GM19467 (cell line): ENCODE data around the gene SLC25A29.
"Not testable (repeated sequence)": the region's sequence is repeated elsewhere in the genome, so short reads cannot be mapped to it uniquely, and the experiment has no call there.

Experiments
- ATAC-seq: cut with Tn5 transposase; IDR thresholded peaks from one replicate; pipeline ENCODE4 v1.9.1; 2021; ENCODE audit warnings: mild to moderate bottlenecking, moderate library complexity; ENCODE audit not compliant: unreplicated experiment

Gene SLC25A29

GRCh38 chr14:100295376-100296105 is 10.7 kb downstream of the SLC25A29 start:
- ATAC-seq: no peak

GRCh38 chr14:100294963-100295330 is 11.3 kb downstream of the SLC25A29 start:
- ATAC-seq: no peak

- no peak for ATAC-seq
These were observed 11.9 kb downstream of the SLC25A29 start for GRCh38 chr14:100294213-100294962.

GRCh38 chr14:100293497-100294212 is 12.6 kb downstream of the SLC25A29 start:
- ATAC-seq: no peak

DNA sequence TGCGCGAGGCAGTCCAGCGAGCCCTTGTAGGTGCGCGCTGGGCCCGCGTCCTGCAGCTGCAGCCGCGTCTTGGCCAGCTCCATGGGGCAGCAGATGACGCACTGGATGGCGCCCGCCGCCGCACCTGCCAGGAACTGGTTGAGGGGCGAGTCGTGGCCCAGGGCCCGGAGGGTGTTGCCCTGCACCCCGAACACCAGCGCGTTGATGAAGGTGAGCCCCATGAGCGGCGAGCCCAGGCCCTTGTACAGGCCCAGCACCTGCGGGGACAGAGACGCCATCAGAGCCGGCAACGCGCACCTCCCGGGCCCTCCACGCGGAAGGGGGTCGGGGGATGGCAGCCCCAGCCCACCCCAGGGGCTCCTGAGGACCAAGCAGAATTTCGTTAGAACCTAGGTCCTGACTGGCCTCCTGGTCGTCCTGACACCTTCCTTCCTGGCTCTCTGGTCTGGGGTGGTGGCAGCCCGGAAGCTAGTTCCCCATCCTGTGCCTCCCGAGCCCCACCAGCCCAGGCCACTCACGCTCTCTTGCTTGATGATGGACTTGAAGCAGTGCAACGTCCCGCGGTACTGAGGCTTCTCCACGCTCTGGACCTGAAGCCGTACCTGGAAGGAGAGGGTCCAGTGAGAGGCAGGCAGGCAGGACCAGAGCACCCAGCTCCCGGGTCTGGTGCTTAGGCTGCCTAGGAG is 13.3 kb downstream of the SLC25A29 start:
- no peak for ATAC-seq

- ATAC-seq: no peak
These were observed 13.9 kb downstream of the SLC25A29 start for GRCh38 chr14:100292301-100292775.

DNA sequence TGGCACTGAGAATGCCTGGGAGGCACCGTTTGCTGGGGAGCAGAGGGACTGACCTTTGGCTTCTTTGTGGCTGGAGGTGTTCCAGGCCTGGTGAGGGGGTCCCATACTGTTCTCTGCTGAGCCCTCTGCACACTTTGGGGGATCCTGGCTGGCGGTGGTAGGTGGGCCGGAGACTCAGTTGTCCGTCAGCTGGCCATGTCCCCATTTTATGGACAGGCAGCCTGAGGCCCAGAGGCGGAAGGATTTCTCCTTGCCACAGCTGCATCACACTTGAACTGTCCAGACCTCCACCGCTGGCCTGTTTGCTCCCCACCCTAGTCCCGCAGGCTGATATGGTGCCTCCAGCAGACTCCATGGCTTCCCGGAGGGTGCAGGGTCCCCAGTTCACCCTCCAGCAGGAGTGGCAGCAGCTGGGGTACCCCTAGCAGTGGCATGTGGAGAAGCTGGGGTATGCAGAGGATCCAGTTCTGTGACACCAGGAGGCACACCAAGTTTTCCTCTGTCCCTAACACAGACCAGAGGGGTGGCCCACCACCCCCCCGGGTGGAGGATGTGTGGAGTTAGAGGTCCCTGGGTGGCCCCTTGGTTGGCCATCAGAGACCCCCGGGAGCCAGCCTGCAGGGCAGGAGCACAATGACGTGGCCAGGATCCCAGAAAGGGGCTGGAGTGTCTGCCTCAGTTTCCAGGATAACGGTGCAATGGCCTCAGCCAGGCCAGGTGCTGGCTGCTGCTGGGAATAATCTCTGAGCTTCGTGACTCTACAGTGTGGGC is 14.8 kb downstream of the SLC25A29 start:
- no peak for ATAC-seq

DNA sequence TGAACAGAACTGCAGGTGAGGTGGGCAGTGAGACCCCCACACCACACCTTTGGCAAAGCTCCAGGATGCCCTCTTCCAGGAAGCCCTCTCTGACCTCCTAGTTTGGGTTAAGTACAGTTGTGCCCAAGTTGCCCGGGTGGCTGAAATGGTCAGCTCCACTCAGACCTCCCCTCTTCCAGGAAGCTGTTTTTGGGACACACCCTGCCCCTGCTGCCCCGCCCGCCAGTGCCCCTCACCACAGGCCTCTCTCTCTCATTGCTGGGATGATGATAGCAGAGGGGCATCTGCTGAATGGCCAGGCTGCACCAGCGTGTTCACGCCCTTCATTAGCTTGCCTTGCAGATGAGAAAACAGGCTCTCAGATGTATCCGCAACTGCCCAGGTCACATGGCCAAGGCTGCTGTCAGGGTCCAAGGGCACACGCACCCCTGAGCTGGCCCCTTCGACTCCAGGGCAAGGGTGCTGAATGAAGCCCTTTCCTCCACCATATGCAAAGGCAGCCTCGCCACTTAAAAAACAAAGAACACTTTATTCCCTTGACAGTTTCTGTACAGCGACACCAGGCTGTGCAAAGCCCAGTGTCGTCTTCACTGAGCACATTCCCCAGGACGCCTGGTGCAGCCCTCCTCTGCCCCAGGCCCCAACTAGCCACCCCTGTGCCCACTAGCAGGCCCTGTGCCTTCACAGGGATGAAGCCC is 15.5 kb downstream of the SLC25A29 start:
- no peak for ATAC-seq

- ATAC-seq: no peak
These were observed 16.2 kb downstream of the SLC25A29 start for GRCh38 chr14:100289916-100290606.

DNA sequence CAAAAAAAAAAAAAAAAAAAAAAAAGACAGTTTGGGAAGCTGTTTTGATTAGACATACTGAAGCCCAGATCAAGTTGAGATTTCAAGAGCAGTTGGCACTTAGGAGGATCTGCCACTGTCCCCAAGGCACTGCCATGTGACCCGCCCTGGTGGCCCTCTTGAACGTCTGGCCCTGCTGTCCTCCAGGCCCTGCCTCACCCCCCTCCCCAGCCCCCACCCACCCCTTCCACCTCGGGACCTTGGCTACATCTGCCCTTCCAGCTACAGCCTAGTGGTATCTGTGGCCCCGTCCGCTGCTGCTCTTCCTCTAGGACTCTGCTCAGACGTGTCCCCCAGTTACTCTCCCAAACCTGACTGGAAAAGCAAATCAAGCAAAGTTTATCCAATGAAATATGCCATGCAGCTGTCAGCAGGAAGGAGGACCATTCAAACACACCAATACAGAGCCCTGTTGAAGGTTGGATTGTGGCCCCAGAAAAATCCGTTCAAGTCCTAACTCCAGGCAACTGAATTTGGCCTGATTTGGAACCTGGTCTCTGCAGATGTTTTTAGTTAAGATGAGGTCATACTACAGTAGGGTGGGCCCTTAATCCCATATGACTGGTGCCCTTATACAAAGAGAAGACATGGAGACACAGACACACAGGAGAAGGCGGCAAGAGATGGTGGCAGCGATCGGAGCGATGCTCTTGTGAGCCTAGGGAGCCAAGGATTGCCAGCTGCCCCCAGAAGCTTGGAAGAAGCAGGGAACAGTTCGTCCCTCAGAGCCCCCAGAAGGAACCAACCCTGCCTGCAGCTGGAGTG is 17.7 kb downstream of the SLC25A29 start:
- no peak for ATAC-seq

- ATAC-seq: not testable (repeated sequence)
These were observed 18.3 kb downstream of the SLC25A29 start for GRCh38 chr14:100287998-100288295.

DNA sequence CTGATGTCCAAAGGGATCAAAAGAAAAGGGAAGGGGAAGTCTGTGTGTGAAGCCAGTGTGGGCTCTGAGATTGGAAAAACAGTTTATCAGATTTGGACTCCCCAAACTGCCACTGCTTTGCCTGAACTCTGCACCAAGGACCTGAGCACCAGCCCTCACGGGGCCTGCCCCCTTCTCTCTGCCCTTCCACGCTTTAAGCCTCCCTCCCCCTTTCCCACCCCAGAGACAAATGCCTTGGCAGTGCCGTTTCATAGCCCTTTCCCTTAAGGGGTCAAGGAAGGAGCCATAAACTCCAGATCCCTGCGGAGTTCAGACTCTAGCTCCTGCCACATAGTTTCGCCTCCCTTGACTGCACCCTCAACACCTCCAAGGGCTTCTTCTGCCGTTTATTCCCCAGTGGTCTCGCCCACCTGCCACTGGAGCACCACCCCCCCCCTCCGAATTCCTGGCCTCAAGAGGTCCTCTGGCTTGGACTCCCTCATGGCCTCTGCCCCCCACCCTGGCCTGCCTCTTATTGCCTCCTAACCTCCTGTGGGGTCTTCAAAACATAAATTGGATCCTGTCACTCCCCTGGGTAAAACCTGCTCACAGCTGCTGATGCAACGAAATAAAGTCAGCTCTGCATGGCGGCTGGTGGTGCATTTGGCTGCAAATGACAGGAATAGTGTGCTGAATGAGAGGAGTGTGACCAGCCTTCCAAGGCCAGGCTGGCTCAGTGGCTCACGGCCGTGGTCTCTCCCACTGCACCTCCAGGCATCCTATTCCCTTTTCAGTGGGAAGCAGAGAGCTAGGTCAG is 18.8 kb downstream of the SLC25A29 start:
- ATAC-seq: no peak

DNA sequence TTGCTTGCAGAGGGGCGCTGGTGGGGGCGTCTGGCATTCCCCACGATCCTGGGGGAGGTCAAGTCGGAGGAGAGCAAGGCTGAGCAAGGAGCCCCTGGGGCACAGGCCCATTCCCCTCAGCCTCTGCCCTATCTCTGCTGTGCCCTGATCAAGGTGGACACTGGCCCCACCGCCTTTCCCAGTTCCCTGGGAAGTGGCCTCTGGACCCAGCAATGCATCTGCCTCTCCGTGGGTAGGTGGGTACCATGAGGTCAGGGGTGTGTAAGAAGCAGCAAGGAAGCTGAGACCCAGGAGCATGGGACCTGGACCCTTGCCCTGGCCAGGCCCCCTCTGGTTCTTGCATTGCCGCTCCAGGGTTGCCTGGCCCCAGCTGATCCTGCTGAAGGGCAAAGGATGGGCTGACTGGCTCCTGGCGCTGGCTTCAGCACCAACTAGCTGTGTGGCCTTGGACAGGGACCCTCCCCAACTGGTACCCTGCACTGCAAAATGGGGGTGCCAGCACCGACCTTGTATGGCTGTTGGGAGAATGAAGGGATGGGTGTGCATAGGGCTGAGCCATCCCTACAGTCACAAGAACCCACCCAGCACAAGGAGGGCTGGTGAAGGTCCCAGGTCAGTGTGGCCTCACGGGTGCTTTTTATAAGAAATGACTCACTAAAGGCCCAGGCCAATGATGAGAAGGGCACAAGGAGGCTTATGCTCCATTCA is 19.6 kb downstream of the SLC25A29 start:
- no peak for ATAC-seq

DNA sequence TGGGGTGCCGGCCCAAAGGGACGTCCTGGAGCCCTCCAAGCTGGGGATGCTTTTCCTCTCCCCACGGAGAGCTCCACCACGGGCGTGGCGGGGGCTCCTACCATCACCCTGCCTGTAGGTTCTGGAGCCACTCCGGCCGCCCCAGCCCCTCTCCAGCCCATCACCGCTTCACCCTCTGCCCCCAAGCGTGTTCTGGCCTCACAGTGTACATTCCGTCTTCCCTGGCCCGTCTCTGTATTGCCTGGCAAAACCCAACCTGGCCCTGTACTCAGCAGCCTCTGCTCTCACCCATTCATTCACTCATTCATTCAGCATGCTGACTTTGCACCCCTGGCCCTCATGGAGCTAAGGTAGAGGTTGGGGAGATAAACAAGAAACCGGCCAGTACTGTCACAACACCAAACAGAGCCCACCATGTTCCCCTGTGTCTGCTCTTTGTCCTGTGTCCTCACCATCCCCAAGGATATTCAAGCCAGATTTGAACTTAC is 20.3 kb downstream of the SLC25A29 start:
- no peak for ATAC-seq

- ATAC-seq: peak; percentile 87
These were observed 21.0 kb downstream of the SLC25A29 start for GRCh38 chr14:100285021-100285912.
